Panc1 (cell line): ENCODE results near the gene TRPM1. TPM values are rescaled to one million over a fixed set of nuclear protein-coding genes. Genes with fewer than 3 reads are reported as not detected.

Experiments
- ATAC-seq: fragments of 200-7000 bp; cut with Tn5 transposase; 2 replicates; pipeline ENCODE4 v1.9.1; 2020; ENCODE audit warnings: mild to moderate bottlenecking, moderate library complexity
- BruUV-seq: library from RNA; stranded (reverse); fragments of 400-500 nt; replicated peaks from 2 replicates; lab custom pipeline; 2021; lab: Mats Ljungman, UMichigan
- CTCF ChIA-PET: fragments of 300-600 bp; sonication (Branson Sonifier 250); formaldehyde crosslinking; loops from one replicate; lab custom pipeline; 2022; ENCODE audit warnings: antibody characterized with exemption; lab: Charles Lee
- POLR2A ChIA-PET: fragments of 300-600 bp; sonication (Branson Sonifier 250); formaldehyde crosslinking; loops from one replicate; lab custom pipeline; 2022; ENCODE audit warnings: antibody characterized with exemption; lab: Charles Lee
- DNase-seq: peaks from one replicate; pipeline ENCODE4 v3.0.0-alpha.2; 2010; ENCODE audit warnings: low read depth, low spot score
- H3K27ac ChIP-seq: 2 replicates; pipeline ENCODE4 v1.5.1; 2011; ENCODE audit warnings: mild to moderate bottlenecking, low read length, inconsistent platforms
- H3K27me3 ChIP-seq: fragments of 200-500 bp; sonication (Bioruptor generic); 2 replicates; pipeline ENCODE4 v1.6.0; 2014; ENCODE audit warnings: low read length, inconsistent platforms; ENCODE audit not compliant: control insufficient read depth, insufficient read depth
- H3K36me3 ChIP-seq: fragments of 200-500 bp; sonication (Bioruptor generic); 2 replicates; pipeline ENCODE4 v1.5.1; 2014; ENCODE audit warnings: inconsistent platforms, mild to moderate bottlenecking, low read length, moderate library complexity; ENCODE audit not compliant: control insufficient read depth, insufficient read depth
- H3K4me1 ChIP-seq: 2 replicates; pipeline ENCODE4 v1.5.1; 2011; ENCODE audit warnings: inconsistent platforms, mild to moderate bottlenecking, low read length, moderate library complexity; ENCODE audit not compliant: control insufficient read depth, insufficient read depth
- H3K4me3 ChIP-seq, 2 experiments: 2 replicates each; pipeline ENCODE4 v1.5.1; 2011 to 2012; ENCODE audit warnings: low read depth in 2 of 2, low read length in 2 of 2, mild to moderate bottlenecking in 2 of 2, inconsistent platforms in 1 of 2, moderate library complexity in 1 of 2
- H3K9me3 ChIP-seq: fragments of 200-500 bp; sonication (Bioruptor generic); 2 replicates; pipeline ENCODE4 v1.5.1; 2014; ENCODE audit warnings: low read depth, mild to moderate bottlenecking, inconsistent platforms, low read length, moderate library complexity; ENCODE audit not compliant: control insufficient read depth, insufficient read depth
- POLR2AphosphoS5 ChIP-seq: IDR thresholded peaks from 2 replicates; pipeline ENCODE4 v1.6.1; 2012; ENCODE audit warnings: mild to moderate bottlenecking, low read depth, low read length, moderate library complexity
- SIN3A ChIP-seq: IDR thresholded peaks from 2 replicates; pipeline ENCODE4 v1.6.1; 2012; ENCODE audit warnings: low read depth, mild to moderate bottlenecking, low read length, moderate library complexity, borderline replicate concordance; ENCODE audit not compliant: insufficient read depth
- TCF7L2 ChIP-seq: IDR thresholded peaks from 2 replicates; pipeline ENCODE4 v1.6.1; 2011; ENCODE audit warnings: mild to moderate bottlenecking, low read depth, low read length, inconsistent platforms
- in situ Hi-C: cut with HindIII; loops from 2 replicates; pipeline ENCODE4 v1.10.0; 2016; ENCODE audit warnings: low sequenced_read_pairs, low pct_unique_long_range_greater_than_20kb
- intact Hi-C: fragments of 100-400 bp; cut with micrococcal nuclease; formaldehyde crosslinking; loops from one replicate; pipeline ENCODE4 v1.10.0; 2022; ENCODE audit not compliant: unreplicated experiment
- microRNA-seq: library from miRNA; unstranded; fragments of <30 nt; microRNA quantifications from one replicate; pipeline ENCODE4 v1.1.0, GENCODE V29; 2020; ENCODE audit not compliant: unreplicated experiment
- total RNA-seq: library from RNA; stranded (reverse); gene quantifications from one replicate; pipeline ENCODE4 v1.2.1, GENCODE V29; 2021; ENCODE audit not compliant: unreplicated experiment
- TF ChIP-seq, protein P1 (sequence below), 2 experiments: IDR thresholded peaks; 2 replicates each; pipeline ENCODE4 v1.6.1; 2011 to 2012; ENCODE audit warnings: low read depth in 2 of 2, control low read depth in 1 of 2, low read length in 1 of 2, mild to moderate bottlenecking in 1 of 2, moderate library complexity in 1 of 2; ENCODE audit not compliant: insufficient read depth in 1 of 2
- TF ChIP-seq, protein P2 (sequence below): fragments of 450-650 bp; IDR thresholded peaks from 2 replicates; pipeline ENCODE4 v1.5.1; 2017; ENCODE audit warnings: mild to moderate bottlenecking

Gene TRPM1
- total RNA-seq, 1 experiment from 2014 or later = not detected

DNA sequence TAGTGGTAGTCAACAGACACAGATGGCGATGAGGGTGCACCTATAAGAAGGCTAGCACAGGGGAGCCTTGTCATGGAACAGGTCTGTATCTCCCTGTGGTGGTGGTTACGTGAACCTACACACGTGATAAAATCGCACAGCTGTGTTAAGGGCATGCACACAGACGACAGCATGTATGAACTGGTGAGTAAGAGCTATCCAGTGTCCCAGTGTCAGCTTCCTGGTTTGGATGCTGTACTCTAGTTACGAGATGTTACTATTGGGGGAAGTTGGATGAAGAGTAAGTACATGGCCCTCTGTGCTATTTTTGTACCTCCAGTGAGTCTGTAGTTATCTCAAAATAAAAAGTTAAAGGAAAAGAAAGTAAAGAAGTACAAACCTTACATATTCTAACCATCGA lies 148.3 kb downstream of the TRPM1 start:
- intact Hi-C loops = no loop called here
- TF ChIP-seq, protein P1, sequence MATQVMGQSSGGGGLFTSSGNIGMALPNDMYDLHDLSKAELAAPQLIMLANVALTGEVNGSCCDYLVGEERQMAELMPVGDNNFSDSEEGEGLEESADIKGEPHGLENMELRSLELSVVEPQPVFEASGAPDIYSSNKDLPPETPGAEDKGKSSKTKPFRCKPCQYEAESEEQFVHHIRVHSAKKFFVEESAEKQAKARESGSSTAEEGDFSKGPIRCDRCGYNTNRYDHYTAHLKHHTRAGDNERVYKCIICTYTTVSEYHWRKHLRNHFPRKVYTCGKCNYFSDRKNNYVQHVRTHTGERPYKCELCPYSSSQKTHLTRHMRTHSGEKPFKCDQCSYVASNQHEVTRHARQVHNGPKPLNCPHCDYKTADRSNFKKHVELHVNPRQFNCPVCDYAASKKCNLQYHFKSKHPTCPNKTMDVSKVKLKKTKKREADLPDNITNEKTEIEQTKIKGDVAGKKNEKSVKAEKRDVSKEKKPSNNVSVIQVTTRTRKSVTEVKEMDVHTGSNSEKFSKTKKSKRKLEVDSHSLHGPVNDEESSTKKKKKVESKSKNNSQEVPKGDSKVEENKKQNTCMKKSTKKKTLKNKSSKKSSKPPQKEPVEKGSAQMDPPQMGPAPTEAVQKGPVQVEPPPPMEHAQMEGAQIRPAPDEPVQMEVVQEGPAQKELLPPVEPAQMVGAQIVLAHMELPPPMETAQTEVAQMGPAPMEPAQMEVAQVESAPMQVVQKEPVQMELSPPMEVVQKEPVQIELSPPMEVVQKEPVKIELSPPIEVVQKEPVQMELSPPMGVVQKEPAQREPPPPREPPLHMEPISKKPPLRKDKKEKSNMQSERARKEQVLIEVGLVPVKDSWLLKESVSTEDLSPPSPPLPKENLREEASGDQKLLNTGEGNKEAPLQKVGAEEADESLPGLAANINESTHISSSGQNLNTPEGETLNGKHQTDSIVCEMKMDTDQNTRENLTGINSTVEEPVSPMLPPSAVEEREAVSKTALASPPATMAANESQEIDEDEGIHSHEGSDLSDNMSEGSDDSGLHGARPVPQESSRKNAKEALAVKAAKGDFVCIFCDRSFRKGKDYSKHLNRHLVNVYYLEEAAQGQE (IDR thresholded peaks at IDR 0.05; ENCODE audit: insufficient read depth in 1 of 2, low read depth in 2 of 2, low read length in 1 of 2) = no peak
- TF ChIP-seq POLR2AphosphoS5 = no peak
- TF ChIP-seq, protein P2, sequence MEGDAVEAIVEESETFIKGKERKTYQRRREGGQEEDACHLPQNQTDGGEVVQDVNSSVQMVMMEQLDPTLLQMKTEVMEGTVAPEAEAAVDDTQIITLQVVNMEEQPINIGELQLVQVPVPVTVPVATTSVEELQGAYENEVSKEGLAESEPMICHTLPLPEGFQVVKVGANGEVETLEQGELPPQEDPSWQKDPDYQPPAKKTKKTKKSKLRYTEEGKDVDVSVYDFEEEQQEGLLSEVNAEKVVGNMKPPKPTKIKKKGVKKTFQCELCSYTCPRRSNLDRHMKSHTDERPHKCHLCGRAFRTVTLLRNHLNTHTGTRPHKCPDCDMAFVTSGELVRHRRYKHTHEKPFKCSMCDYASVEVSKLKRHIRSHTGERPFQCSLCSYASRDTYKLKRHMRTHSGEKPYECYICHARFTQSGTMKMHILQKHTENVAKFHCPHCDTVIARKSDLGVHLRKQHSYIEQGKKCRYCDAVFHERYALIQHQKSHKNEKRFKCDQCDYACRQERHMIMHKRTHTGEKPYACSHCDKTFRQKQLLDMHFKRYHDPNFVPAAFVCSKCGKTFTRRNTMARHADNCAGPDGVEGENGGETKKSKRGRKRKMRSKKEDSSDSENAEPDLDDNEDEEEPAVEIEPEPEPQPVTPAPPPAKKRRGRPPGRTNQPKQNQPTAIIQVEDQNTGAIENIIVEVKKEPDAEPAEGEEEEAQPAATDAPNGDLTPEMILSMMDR = no peak
- TF ChIP-seq TCF7L2 = no peak
- no peak for TF ChIP-seq SIN3A
- Histone ChIP-seq H3K27ac (no peak overlapping the region), H3K36me3 (peaks cover 5% of the 10 kb centered on the region), H3K9me3 (no peaks in the 10 kb centered on the region), H3K4me1 (no peaks in the 10 kb centered on the region), H3K27me3 (no peaks in the 10 kb centered on the region), H3K4me3 (no peak overlapping the region)
- no peak for ATAC-seq
- POLR2A ChIA-PET = no interaction called here
- DNase-seq = no peak
- CTCF ChIA-PET = no interaction called here
- in situ Hi-C loops = no loop called here
- BruUV-seq = no TSS peak

Small RNA genes within 50 kb of the gene (microRNA-seq; reads per million reads assigned to microRNA genes)
- gene MIR211 = not detected

Other genes with a start within 250 kb of the TRPM1 start
- gene FAN1, start 197.8 kb downstream of the TRPM1 start, total RNA-seq = 16.4 TPM
- gene MTMR10, start 110.1 kb downstream of the TRPM1 start, total RNA-seq = 19.5 TPM
- gene KLF13, start 225.1 kb upstream of the TRPM1 start, total RNA-seq = 78.6 TPM